Testis (tissue), 3 donors: Measurements from ENCODE around the gene SOS2. TPM values are rescaled to one million over a fixed set of nuclear protein-coding genes. Genes with fewer than 3 reads are reported as not detected.

Source experiments
- DNase-seq: peaks from one replicate; pipeline ENCODE4 v3.0.0-alpha.2; 2019
- H3K27ac ChIP-seq, 2 donors: fragments of 200-600 bp; sonication (generic); one replicate each; pipeline ENCODE4 v1.5.1; 2019
- H3K27me3 ChIP-seq: fragments of 200-600 bp; sonication (generic); one replicate; pipeline ENCODE4 v1.5.1; 2019
- H3K36me3 ChIP-seq: fragments of 200-600 bp; sonication (generic); one replicate; pipeline ENCODE4 v1.5.1; 2017; ENCODE audit warnings: low read depth; ENCODE audit errors: missing control alignments
- H3K4me1 ChIP-seq: fragments of 200-600 bp; sonication (generic); one replicate; pipeline ENCODE4 v1.5.1; 2019
- H3K4me3 ChIP-seq, 2 donors: fragments of 200-600 bp; sonication (generic); one replicate each; pipeline ENCODE4 v1.5.1; 2017 to 2019
- H3K9me3 ChIP-seq: fragments of 200-600 bp; sonication (generic); one replicate; pipeline ENCODE4 v1.5.1; 2017
- CTCF ChIP-seq, 3 experiments: fragments of 450-650 bp in 2 of 3; fragments of 200-600 bp in 1 of 3; sonication (generic) in 1 of 3; IDR thresholded peaks; one replicate each; pipeline ENCODE4 v1.5.1; 2016 to 2019; ENCODE audit warnings: antibody characterized with exemption in 3 of 3, mild to moderate bottlenecking in 2 of 3, moderate library complexity in 1 of 3
- POLR2A ChIP-seq: fragments of 450-650 bp; IDR thresholded peaks from one replicate; pipeline ENCODE4 v1.6.1; 2017; ENCODE audit warnings: antibody characterized with exemption, mild to moderate bottlenecking, moderate library complexity
- WGBS, 2 donors: methylation state at CpG; one replicate each; pipeline ENCODE4 v1.1.5; 2018; 5-methylcytosine and 5-hydroxymethylcytosine counted together
- intact Hi-C: fragments of 100-400 bp; cut with DNase I; formaldehyde crosslinking; loops from one replicate; pipeline ENCODE4 v1.15.1; 2023; ENCODE audit warnings: low total_unique reads
- polyA plus RNA-seq: library from polyadenylated mRNA; stranded (reverse); fragments of 350-450 nt; fragmentation: Illumina TruSeq; extraction: RNeasy Lipid Tissue Mini Kit (QIAGEN cat#74804); gene quantifications from one replicate; pipeline ENCODE4 v1.2.3, GENCODE V29; 2014; ENCODE audit warnings: low read depth, low replicate concordance; ENCODE audit not compliant: insufficient read depth
- total RNA-seq, 2 donors: library from RNA; depleted of rRNA; stranded (reverse); fragments of >200 nt; gene quantifications; one replicate each; pipeline ENCODE4 v1.2.3, GENCODE V29; 2016

The SOS2 gene
- total and polyA plus RNA-seq, 3 donors from 2014 or later = 48.6 to 59.7 (median 56.6) TPM

GRCh38 chr14:50093496-50093895, 137.9 kb downstream of the SOS2 start:
- TF ChIP-seq CTCF (IDR thresholded peaks at IDR 0.05) (no peak), POLR2A (no peak)
- Histone ChIP-seq H3K36me3 (no peaks in the 10 kb centered on the region), H3K27ac (no peak overlapping the region), H3K4me1 (no peaks in the 10 kb centered on the region), H3K27me3 (no peaks in the 10 kb centered on the region), H3K4me3 (no peak overlapping the region), H3K9me3 (no peaks in the 10 kb centered on the region)
- DNase-seq = no peak
- intact Hi-C loops = no loop called here
- 48 to 75% methylated on average over 1 to 2 of the region's 2 CpGs for WGBS, 2 donors

GRCh38 chr14:50092006-50092555, 139.3 kb downstream of the SOS2 start:
- intact Hi-C loops = no loop called here
- no peaks in the 10 kb centered on the region for H3K36me3 ChIP-seq
- TF ChIP-seq POLR2A = no peak
- TF ChIP-seq CTCF (IDR thresholded peaks at IDR 0.05) = no peak
- H3K4me3 ChIP-seq = no peak overlapping the region
- H3K27me3 ChIP-seq = no peaks in the 10 kb centered on the region
- WGBS, 2 donors = 90 to 95% methylated on average over 6 of the region's 6 CpGs
- DNase-seq = no peak
- H3K4me1 ChIP-seq = no peaks in the 10 kb centered on the region
- no peaks in the 10 kb centered on the region for H3K9me3 ChIP-seq
- no peak overlapping the region for H3K27ac ChIP-seq

GRCh38 chr14:50091240-50091913, 140.0 kb downstream of the SOS2 start:
- TF ChIP-seq CTCF (IDR thresholded peaks at IDR 0.05) = no peak
- no peak for TF ChIP-seq POLR2A
- H3K27ac ChIP-seq = no peak overlapping the region
- no peaks in the 10 kb centered on the region for H3K27me3 ChIP-seq
- no peaks in the 10 kb centered on the region for H3K4me1 ChIP-seq
- intact Hi-C loops = no loop called here
- H3K4me3 ChIP-seq = no peak overlapping the region
- H3K9me3 ChIP-seq = no peaks in the 10 kb centered on the region
- H3K36me3 ChIP-seq = no peaks in the 10 kb centered on the region
- DNase-seq = no peak
- 83 to 87% methylated on average over 5 to 7 of the region's 7 CpGs for WGBS, 2 donors

GRCh38 chr14:50089208-50089607, 142.2 kb downstream of the SOS2 start:
- no peak for DNase-seq
- Histone ChIP-seq H3K36me3 (no peaks in the 10 kb centered on the region), H3K9me3 (no peaks in the 10 kb centered on the region), H3K4me1 (no peaks in the 10 kb centered on the region), H3K27me3 (no peaks in the 10 kb centered on the region), H3K27ac (no peak overlapping the region), H3K4me3 (no peak overlapping the region)
- WGBS, 2 donors = 85 to 88% methylated on average over 5 of the region's 5 CpGs
- no peak for TF ChIP-seq CTCF (IDR thresholded peaks at IDR 0.05)
- no peak for TF ChIP-seq POLR2A
- intact Hi-C loops = no loop called here

GRCh38 chr14:50088731-50089130, 142.6 kb downstream of the SOS2 start:
- Histone ChIP-seq H3K27me3 (no peaks in the 10 kb centered on the region), H3K4me3 (no peak overlapping the region), H3K36me3 (no peaks in the 10 kb centered on the region), H3K9me3 (no peaks in the 10 kb centered on the region), H3K27ac (no peak overlapping the region), H3K4me1 (no peaks in the 10 kb centered on the region)
- intact Hi-C loops = no loop called here
- no peak for DNase-seq
- WGBS, 2 donors = 41 to 48% methylated on average over 2 of the region's 2 CpGs
- TF ChIP-seq CTCF (IDR thresholded peaks at IDR 0.05) (no peak), POLR2A (no peak)
